EL (cell line): Measurements from ENCODE around the gene HAS3.
"Not testable (repeated sequence)": the region's sequence is repeated elsewhere in the genome, so short reads cannot be mapped to it uniquely, and the experiment has no call there.

Experiments used
- DNase-seq: peaks from one replicate; pipeline ENCODE4 v3.0.0-alpha.2; 2016

The HAS3 gene, protein sequence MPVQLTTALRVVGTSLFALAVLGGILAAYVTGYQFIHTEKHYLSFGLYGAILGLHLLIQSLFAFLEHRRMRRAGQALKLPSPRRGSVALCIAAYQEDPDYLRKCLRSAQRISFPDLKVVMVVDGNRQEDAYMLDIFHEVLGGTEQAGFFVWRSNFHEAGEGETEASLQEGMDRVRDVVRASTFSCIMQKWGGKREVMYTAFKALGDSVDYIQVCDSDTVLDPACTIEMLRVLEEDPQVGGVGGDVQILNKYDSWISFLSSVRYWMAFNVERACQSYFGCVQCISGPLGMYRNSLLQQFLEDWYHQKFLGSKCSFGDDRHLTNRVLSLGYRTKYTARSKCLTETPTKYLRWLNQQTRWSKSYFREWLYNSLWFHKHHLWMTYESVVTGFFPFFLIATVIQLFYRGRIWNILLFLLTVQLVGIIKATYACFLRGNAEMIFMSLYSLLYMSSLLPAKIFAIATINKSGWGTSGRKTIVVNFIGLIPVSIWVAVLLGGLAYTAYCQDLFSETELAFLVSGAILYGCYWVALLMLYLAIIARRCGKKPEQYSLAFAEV

GRCh38 chr16:69105501-69106361, at the start of gene HAS3:
Gene HAS3 (plus strand): TSS chr16:69105653. CDS start chr16:69109396, 3,743 bp downstream.
- DNase-seq = peak; percentile 64

DNA sequence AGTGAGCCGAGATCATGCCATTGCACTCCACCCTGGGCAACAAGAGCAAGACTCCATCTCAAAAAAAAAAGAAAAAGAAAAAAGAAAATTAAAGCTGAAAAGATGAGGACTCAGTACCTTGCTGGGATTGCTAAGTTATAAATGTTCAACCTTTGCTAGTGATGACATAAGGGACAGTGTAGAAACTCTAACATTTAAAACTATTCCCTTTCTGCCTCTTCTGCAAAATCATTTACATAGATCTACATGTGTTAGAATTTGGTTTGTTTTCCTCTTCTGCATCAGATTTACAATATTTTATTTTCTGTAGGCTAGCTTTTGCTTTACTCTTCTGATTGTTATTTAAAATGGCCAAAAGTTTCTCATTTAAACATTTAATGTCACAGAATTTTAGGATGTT, 49.5 kb upstream of the HAS3 start:
- DNase-seq = no peak

- DNase-seq = no peak
These were observed 49.0 kb upstream of the HAS3 start for GRCh38 chr16:69056421-69056820.

GRCh38 chr16:69057400-69058378, 47.8 kb upstream of the HAS3 start:
- peak; percentile 89 for DNase-seq

DNA sequence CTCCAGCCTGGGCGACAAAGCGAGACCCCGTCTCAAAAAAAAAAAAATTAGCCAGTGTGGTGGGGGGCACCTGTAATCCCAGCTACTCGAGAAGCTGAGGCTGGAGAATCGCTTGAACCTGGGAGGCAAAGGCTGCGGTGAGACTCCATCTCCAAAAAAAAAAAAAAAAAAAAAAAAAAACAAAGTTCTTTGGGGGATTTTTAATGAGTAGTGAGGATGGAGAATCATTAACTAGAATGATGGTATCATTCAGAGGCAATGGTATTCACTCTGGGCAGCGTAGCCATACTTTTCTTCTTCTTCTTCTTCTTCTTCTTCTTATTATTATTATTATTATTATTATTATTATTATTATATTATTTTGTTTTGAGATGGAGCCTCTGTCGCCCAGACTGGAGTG, 42.0 kb upstream of the HAS3 start:
- not testable (repeated sequence) for DNase-seq

DNA sequence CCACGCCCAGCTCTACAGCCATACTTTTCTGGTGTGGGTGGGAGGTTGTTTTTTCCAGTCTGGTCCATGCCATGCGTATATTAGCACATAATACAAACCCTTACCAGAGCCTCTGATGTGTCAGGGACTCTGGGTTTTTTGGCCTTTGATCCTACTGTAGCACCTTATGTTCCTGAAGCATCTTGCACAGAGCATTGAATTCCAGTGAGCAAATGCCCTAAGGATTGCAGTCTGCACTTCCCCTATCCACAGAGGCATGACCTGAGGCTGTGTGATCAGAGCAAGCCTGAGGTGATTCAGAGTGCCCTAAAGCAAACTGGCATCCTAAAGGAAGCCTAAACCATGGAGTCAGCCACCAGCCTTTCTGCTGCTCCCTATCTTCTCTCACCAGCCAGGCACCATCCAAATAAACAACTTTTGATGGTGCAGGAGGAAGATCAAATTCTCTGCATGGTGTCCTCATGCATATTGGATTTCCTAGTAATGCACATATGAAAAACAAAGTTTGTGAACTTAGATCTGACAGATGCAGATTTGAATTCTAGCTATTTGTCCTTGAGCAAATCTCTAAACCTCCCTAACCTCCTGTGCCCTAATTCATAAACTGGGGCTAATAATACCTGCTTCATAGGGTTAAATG, 41.2 kb upstream of the HAS3 start:
- peak; percentile 86 for DNase-seq

GRCh38 chr16:69064764-69065313, 40.6 kb upstream of the HAS3 start:
- DNase-seq = peak; percentile 18

GRCh38 chr16:69069504-69069903, 35.9 kb upstream of the HAS3 start:
- DNase-seq = no peak

GRCh38 chr16:69071036-69071435, 34.4 kb upstream of the HAS3 start:
- DNase-seq = no peak

DNA sequence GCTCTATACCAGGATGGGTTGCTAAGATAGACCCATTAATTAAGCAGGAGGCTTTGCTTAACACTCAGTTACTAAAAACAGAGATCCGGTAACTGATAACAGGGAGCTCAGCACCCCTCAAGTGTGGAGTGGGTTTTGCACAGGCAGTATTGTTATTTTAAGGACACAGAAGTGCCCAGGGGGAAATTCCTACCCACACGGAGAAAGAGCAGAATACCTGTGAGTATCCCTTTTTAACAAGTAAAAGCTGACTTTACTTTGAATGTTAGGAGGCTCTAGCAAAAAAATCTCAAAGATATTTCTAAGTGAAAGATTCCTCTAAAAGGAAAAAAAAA, 32.8 kb upstream of the HAS3 start:
- DNase-seq = no peak

- DNase-seq = peak; percentile 94
These were observed 32.2 kb upstream of the HAS3 start for GRCh38 chr16:69073181-69073702.

- peak; percentile 19 for DNase-seq
These were observed 28.2 kb upstream of the HAS3 start for GRCh38 chr16:69077251-69077650.

DNA sequence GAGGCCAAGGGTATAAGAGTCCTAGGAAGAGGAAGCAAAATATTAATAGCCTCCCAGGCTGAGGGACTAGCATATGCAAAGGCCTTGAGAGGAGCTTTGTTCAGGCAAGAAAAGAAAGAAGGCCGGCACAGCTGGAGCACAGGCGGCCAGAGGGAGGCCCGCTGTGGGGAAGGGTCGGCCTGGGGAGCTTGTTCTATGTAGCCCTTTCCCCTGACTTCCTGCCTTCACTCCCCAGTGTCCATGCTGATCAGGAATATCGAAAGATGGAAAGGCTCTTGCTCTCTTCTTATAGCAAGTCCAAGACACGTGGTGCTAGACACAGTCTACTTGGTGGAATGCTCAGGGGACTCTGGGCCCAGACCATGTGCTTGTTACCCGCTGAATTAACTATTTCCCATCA, 27.4 kb upstream of the HAS3 start:
- DNase-seq = no peak

DNA sequence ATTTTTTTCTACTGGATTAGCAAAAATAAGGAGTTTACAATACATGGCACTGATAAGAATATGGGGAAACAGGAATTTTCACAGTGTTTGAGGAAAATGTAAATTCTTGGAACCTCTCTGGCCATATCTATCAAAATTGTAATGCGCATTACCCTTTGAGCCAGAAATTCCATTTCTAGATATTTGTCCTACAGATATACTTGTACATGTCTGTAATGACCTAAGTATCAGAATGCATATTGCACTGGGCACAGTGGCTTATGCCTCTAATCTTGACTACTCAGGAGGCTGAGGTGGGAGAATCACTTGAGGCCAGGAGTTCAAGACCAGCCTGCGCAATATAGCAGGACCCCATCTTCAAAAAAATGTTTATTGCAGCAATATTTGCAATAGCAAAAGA, 25.8 kb upstream of the HAS3 start:
- no peak for DNase-seq

DNA sequence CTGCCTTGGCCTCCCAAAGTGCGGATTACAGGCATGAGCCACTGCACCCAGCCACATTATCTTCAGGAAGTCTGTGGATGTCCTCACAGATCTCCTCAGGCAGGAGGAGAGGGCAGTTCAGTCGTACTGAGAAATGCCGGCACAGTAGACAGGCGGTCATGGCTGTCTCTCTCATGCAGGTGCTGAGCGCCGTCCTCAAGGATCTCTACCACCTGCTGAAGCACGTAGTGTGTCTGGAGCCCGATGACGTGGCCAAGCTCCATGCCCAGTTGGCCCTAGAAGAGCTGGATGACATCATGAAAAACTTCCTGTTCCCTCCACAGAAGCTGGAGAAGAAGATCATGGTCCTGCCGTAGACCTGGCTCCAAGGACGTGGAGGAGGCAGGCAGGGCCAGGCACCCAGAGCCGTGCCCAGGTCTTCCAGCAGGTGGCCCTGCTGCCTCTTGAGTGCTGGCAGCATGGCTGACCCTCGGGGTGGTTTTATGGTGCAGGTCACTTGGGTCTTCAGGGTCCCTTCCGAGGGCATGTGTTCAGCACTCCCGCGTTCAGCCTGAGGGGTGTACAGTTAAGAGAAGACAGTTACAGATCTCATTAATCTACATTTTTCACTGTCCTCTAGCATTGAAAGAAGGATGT, 22.0 kb upstream of the HAS3 start:
- DNase-seq = no peak

DNA sequence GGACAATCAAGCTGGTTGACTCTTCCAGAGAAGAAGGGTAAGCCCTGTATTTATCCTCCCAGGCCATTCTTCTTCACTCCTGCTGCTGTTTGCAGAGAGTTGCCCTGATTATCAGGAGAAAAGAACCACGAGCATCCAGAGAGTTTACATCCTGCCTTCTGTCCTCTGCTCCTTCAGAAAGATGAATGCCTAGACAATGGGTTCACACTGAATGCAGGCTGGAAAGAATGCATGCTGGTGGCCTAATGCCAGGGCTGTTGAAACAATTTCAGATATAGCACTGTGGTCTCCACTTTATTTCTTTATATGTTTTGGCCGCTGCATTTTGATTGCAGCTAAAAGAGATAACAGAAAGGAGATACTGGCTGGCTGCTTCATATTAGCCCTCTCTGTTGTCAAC, 21.2 kb upstream of the HAS3 start:
- DNase-seq = no peak

- DNase-seq = no peak
These were observed 20.3 kb upstream of the HAS3 start for GRCh38 chr16:69085032-69085695.

GRCh38 chr16:69087161-69087581, 18.3 kb upstream of the HAS3 start:
- DNase-seq = no peak

DNA sequence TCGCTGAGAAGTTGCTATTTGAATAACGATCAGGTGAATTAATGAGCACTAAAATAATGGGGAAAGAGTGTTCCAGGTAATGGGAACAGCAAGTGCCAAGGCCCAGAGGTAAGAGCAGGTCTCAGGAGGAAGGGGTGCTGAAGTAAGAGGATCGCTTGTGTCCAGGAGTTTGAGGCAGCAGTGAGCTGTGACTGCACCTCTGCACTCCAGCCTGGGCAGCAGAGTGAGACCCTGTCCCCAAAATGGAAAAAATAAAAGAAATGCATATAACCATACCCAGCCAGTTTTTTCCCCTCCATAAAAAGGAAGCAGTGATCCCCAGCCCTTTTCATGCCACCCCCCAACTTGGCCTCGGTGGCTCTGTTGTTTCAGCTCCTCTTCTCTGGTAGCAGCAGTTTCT, 16.8 kb upstream of the HAS3 start:
- DNase-seq = no peak
